Measurements from ENCODE around the gene RASSF3. TPM values are rescaled to one million over a fixed set of nuclear protein-coding genes. Genes with fewer than 3 reads are reported as not detected.

The RASSF3 gene
- total and polyA plus RNA-seq, 10 of the 15 experiments (the other 5 are each of a cell fraction or from before 2014, with no cell fraction given): 6.9 to 62.4 (median 30.3) TPM

DNA sequence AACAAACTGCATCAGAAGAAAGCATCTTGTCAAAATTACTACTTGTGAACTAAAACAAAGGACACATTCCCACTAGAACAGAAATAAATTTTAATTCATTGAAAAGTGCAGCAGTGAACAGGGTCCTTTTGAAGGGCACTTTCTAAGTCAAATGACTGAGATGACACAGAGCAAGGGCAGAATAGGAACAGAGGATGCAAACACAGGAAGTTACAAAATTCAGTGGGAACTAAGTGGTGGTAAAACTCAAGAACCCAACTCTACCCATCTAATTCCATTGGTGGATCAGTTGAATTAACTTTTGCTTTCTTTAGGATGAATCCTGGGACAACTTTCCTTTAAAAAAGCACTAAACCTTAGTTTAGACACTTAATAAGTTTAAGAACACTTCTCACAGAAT is 103.1 kb downstream of the RASSF3 start:
- ATAC-seq (no peak), DNase-seq (ENCODE audit: low read depth, low spot score) (no peak), FAIRE-seq (no peak)
- intact Hi-C loops (cut with micrococcal nuclease; ENCODE audit: unreplicated experiment) (no loop called here), in situ Hi-C loops (cut with MboI) (no loop called here)
- H3K79me2 ChIP-seq (ENCODE audit: control insufficient read depth, insufficient read depth, low read length): no peaks in the 10 kb centered on the region
- no peaks in the 10 kb centered on the region for H3K27me3 ChIP-seq (replicated peaks in 1 of 2; ENCODE audit: control insufficient read depth in 2 of 2, insufficient read depth in 2 of 2, low read length in 1 of 2)
- no peak overlapping the region for H3K4me3 ChIP-seq
- no peak overlapping the region for H3K9ac ChIP-seq (ENCODE audit: control insufficient read depth, insufficient read depth, low read length)
- H3K4me2 ChIP-seq (ENCODE audit: control insufficient read depth, insufficient read depth): no peak overlapping the region
- BruUV-seq (replicated peaks): no TSS peak
- peaks cover 0 to 6% of the 10 kb centered on the region in 2 experiments; a peak in 2 of 4 replicates for H3K36me3 ChIP-seq (ENCODE audit: control insufficient read depth in 2 of 2, insufficient read depth in 2 of 2, low read length in 1 of 2)
- H3K4me1 ChIP-seq (ENCODE audit: control insufficient read depth, insufficient read depth, low read length): peaks cover 4% of the 10 kb centered on the region
- H3K9me3 ChIP-seq (replicated peaks; ENCODE audit: control insufficient read depth, insufficient read depth, low read length): no peaks in the 10 kb centered on the region
- ChIA-PET RAD21 (ENCODE audit: unreplicated experiment) (no interaction called here), CTCF (interaction anchor here (0.6 to 2.3 kb wide), 4 partner anchors 10 to 164 kb away, joined by 3 to 9 read pairs (median 7); no protein-coding TSS in a partner anchor), SMC1A (ENCODE audit: uncharacterized antibody, unreplicated experiment) (no interaction called here), POLR2A (no interaction called here)
- H4K20me1 ChIP-seq (ENCODE audit: control insufficient read depth, insufficient read depth): no peaks in the 10 kb centered on the region
- H2AFZ ChIP-seq (ENCODE audit: control insufficient read depth, low read depth, low read length): no peak overlapping the region
- no peak overlapping the region for H3K27ac ChIP-seq (ENCODE audit: control insufficient read depth, insufficient read depth)
- TF ChIP-seq, protein P1, sequence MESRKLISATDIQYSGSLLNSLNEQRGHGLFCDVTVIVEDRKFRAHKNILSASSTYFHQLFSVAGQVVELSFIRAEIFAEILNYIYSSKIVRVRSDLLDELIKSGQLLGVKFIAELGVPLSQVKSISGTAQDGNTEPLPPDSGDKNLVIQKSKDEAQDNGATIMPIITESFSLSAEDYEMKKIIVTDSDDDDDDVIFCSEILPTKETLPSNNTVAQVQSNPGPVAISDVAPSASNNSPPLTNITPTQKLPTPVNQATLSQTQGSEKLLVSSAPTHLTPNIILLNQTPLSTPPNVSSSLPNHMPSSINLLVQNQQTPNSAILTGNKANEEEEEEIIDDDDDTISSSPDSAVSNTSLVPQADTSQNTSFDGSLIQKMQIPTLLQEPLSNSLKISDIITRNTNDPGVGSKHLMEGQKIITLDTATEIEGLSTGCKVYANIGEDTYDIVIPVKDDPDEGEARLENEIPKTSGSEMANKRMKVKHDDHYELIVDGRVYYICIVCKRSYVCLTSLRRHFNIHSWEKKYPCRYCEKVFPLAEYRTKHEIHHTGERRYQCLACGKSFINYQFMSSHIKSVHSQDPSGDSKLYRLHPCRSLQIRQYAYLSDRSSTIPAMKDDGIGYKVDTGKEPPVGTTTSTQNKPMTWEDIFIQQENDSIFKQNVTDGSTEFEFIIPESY (IDR thresholded peaks at IDR 0.05): no peak
- TF ChIP-seq, protein P2, sequence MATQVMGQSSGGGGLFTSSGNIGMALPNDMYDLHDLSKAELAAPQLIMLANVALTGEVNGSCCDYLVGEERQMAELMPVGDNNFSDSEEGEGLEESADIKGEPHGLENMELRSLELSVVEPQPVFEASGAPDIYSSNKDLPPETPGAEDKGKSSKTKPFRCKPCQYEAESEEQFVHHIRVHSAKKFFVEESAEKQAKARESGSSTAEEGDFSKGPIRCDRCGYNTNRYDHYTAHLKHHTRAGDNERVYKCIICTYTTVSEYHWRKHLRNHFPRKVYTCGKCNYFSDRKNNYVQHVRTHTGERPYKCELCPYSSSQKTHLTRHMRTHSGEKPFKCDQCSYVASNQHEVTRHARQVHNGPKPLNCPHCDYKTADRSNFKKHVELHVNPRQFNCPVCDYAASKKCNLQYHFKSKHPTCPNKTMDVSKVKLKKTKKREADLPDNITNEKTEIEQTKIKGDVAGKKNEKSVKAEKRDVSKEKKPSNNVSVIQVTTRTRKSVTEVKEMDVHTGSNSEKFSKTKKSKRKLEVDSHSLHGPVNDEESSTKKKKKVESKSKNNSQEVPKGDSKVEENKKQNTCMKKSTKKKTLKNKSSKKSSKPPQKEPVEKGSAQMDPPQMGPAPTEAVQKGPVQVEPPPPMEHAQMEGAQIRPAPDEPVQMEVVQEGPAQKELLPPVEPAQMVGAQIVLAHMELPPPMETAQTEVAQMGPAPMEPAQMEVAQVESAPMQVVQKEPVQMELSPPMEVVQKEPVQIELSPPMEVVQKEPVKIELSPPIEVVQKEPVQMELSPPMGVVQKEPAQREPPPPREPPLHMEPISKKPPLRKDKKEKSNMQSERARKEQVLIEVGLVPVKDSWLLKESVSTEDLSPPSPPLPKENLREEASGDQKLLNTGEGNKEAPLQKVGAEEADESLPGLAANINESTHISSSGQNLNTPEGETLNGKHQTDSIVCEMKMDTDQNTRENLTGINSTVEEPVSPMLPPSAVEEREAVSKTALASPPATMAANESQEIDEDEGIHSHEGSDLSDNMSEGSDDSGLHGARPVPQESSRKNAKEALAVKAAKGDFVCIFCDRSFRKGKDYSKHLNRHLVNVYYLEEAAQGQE (IDR thresholded peaks at IDR 0.05; ENCODE audit: low read depth, low read length): no peak
- TF ChIP-seq NR2C1 (IDR thresholded peaks at IDR 0.05) (no peak), PKNOX1 (IDR thresholded peaks at IDR 0.05) (no peak), BRCA1 (IDR thresholded peaks at IDR 0.05; ENCODE audit: low read depth, low read length) (no peak), MLLT1 (IDR thresholded peaks at IDR 0.05) (no peak), RAD21 (IDR thresholded peaks at IDR 0.05; ENCODE audit: insufficient read depth, low read depth, low read length) (no peak), SMARCA5 (IDR thresholded peaks at IDR 0.05) (no peak), SREBF1 (IDR thresholded peaks at IDR 0.05; ENCODE audit: low read length) (no peak), YY1 (IDR thresholded peaks at IDR 0.05; ENCODE audit: low read depth, low read length) (no peak), RBBP5 (conservative IDR thresholded peaks at IDR 0.05) (no peak), FOS (IDR thresholded peaks at IDR 0.05; ENCODE audit: borderline replicate concordance, extremely low read depth, insufficient read length) (no peak), NRF1 (conservative IDR thresholded peaks at IDR 0.05; ENCODE audit: low read depth, low read length) (no peak), SRF (IDR thresholded peaks at IDR 0.05; ENCODE audit: low read depth in 2 of 2, low read length in 2 of 2) (no peak)
- TF ChIP-seq, protein P3, sequence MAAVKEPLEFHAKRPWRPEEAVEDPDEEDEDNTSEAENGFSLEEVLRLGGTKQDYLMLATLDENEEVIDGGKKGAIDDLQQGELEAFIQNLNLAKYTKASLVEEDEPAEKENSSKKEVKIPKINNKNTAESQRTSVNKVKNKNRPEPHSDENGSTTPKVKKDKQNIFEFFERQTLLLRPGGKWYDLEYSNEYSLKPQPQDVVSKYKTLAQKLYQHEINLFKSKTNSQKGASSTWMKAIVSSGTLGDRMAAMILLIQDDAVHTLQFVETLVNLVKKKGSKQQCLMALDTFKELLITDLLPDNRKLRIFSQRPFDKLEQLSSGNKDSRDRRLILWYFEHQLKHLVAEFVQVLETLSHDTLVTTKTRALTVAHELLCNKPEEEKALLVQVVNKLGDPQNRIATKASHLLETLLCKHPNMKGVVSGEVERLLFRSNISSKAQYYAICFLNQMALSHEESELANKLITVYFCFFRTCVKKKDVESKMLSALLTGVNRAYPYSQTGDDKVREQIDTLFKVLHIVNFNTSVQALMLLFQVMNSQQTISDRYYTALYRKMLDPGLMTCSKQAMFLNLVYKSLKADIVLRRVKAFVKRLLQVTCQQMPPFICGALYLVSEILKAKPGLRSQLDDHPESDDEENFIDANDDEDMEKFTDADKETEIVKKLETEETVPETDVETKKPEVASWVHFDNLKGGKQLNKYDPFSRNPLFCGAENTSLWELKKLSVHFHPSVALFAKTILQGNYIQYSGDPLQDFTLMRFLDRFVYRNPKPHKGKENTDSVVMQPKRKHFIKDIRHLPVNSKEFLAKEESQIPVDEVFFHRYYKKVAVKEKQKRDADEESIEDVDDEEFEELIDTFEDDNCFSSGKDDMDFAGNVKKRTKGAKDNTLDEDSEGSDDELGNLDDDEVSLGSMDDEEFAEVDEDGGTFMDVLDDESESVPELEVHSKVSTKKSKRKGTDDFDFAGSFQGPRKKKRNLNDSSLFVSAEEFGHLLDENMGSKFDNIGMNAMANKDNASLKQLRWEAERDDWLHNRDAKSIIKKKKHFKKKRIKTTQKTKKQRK (IDR thresholded peaks at IDR 0.05; ENCODE audit: low read depth, low read length): no peak
